ENCODE results near the gene LPO.

The LPO gene

GRCh38 chr17:58279016-58279711, 40.8 kb downstream of the LPO start:
- TF ChIP-seq NFIC (IDR thresholded peaks at IDR 0.05), result no peak
- no peak for TF ChIP-seq CEBPB (IDR thresholded peaks at IDR 0.05)
- TF ChIP-seq FOXM1 (IDR thresholded peaks at IDR 0.05; ENCODE audit: borderline replicate concordance, low read depth), result no peak
- no peak for TF ChIP-seq EGR1 (IDR thresholded peaks at IDR 0.05)
- TF ChIP-seq USF1 (IDR thresholded peaks at IDR 0.05), result no peak
- TF ChIP-seq RAD21 (IDR thresholded peaks at IDR 0.05; ENCODE audit: low read depth), result no peak
- no peak for TF ChIP-seq TCF12 (IDR thresholded peaks at IDR 0.05; ENCODE audit: low read depth)

GRCh38 chr17:58279736-58280479, 41.5 kb downstream of the LPO start:
- no peak for TF ChIP-seq FOXM1 (IDR thresholded peaks at IDR 0.05; ENCODE audit: borderline replicate concordance, low read depth)
- TF ChIP-seq TAF1 (IDR thresholded peaks at IDR 0.05; ENCODE audit: low read depth), result no peak
- TF ChIP-seq RAD21 (IDR thresholded peaks at IDR 0.05; ENCODE audit: low read depth), result no peak
- no peak for TF ChIP-seq ZBTB7A (IDR thresholded peaks at IDR 0.05; ENCODE audit: low read depth)
- no peak for TF ChIP-seq EGR1 (IDR thresholded peaks at IDR 0.05)
- no peak for TF ChIP-seq CREB1 (IDR thresholded peaks at IDR 0.05; ENCODE audit: low read depth)
- TF ChIP-seq REST (IDR thresholded peaks at IDR 0.05; ENCODE audit: low read depth), result no peak
- TF ChIP-seq TEAD4 (IDR thresholded peaks at IDR 0.05), result no peak
- no peak for TF ChIP-seq CEBPB (IDR thresholded peaks at IDR 0.05)
- TF ChIP-seq EP300 (IDR thresholded peaks at IDR 0.05; ENCODE audit: borderline replicate concordance), result no peak
- no peak for TF ChIP-seq YY1 (IDR thresholded peaks at IDR 0.05; ENCODE audit: low read depth)
- no peak for TF ChIP-seq MAX (IDR thresholded peaks at IDR 0.05)
- TF ChIP-seq TCF12 (IDR thresholded peaks at IDR 0.05; ENCODE audit: low read depth), result no peak
- no peak for TF ChIP-seq NFIC (IDR thresholded peaks at IDR 0.05)
- TF ChIP-seq USF1 (IDR thresholded peaks at IDR 0.05), result no peak

- TF ChIP-seq TCF12 (IDR thresholded peaks at IDR 0.05; ENCODE audit: low read depth) (no peak), RAD21 (IDR thresholded peaks at IDR 0.05; ENCODE audit: low read depth) (no peak), USF1 (IDR thresholded peaks at IDR 0.05) (no peak), EGR1 (IDR thresholded peaks at IDR 0.05) (no peak), NFIC (IDR thresholded peaks at IDR 0.05) (no peak), YY1 (IDR thresholded peaks at IDR 0.05; ENCODE audit: low read depth) (no peak), EP300 (IDR thresholded peaks at IDR 0.05; ENCODE audit: borderline replicate concordance) (no peak), FOXM1 (IDR thresholded peaks at IDR 0.05; ENCODE audit: borderline replicate concordance, low read depth) (no peak), CEBPB (IDR thresholded peaks at IDR 0.05) (no peak)
These were observed 42.3 kb downstream of the LPO start, which contains the start of gene MPO for GRCh38 chr17:58280480-58281217. MPO (minus strand) TSS chr17:58280935; CDS start chr17:58280758, 177 bp downstream.

GRCh38 chr17:58281511-58282011, 43.2 kb downstream of the LPO start:
- TF ChIP-seq MAX (IDR thresholded peaks at IDR 0.05) (no peak), CEBPB (IDR thresholded peaks at IDR 0.05) (no peak)

- TF ChIP-seq MAX (IDR thresholded peaks at IDR 0.05) (no peak), FOXM1 (IDR thresholded peaks at IDR 0.05; ENCODE audit: borderline replicate concordance, low read depth) (no peak), TAF1 (IDR thresholded peaks at IDR 0.05; ENCODE audit: low read depth) (no peak), NFIC (IDR thresholded peaks at IDR 0.05) (no peak), USF1 (IDR thresholded peaks at IDR 0.05) (no peak), CREB1 (IDR thresholded peaks at IDR 0.05; ENCODE audit: low read depth) (no peak), TEAD4 (IDR thresholded peaks at IDR 0.05) (no peak), EGR1 (IDR thresholded peaks at IDR 0.05) (no peak), REST (IDR thresholded peaks at IDR 0.05; ENCODE audit: low read depth) (no peak)
These were observed 44.1 kb downstream of the LPO start for GRCh38 chr17:58282442-58282841.
